ENCODE data around the gene KCNK4. TPM values are rescaled to one million over a fixed set of nuclear protein-coding genes. Genes with fewer than 3 reads are reported as not detected.

KCNK4 gene
- total RNA-seq, 4 donors from 2014 or later = 0.61 to 0.76 TPM; not detected in 2

GRCh38 chr11:64342869-64343745, 52.0 kb downstream of the KCNK4 start:
- DNase-seq = no peak
- Histone ChIP-seq H3K4me1 (no peaks in the 10 kb centered on the region), H3K27me3 (no peaks in the 10 kb centered on the region), H3K36me3 (no peaks in the 10 kb centered on the region), H3K9me3 (no peaks in the 10 kb centered on the region), H3K4me3 (peak overlapping the region in 1 of 2 donors; percentile 30), H3K27ac (no peak overlapping the region)
- intact Hi-C loops (cut with DNase I; ENCODE audit: low total_unique reads) = no loop called here
- no peak for TF ChIP-seq CTCF (IDR thresholded peaks at IDR 0.05)
- no peak for TF ChIP-seq POLR2A (IDR thresholded peaks at IDR 0.05)

- intact Hi-C loops (cut with DNase I; ENCODE audit: low total_unique reads) = no loop called here
- Histone ChIP-seq H3K9me3 (no peaks in the 10 kb centered on the region), H3K36me3 (no peaks in the 10 kb centered on the region), H3K4me3 (no peak overlapping the region), H3K27ac (no peak overlapping the region), H3K4me1 (no peaks in the 10 kb centered on the region), H3K27me3 (no peaks in the 10 kb centered on the region)
- TF ChIP-seq POLR2A (IDR thresholded peaks at IDR 0.05) (no peak), CTCF (IDR thresholded peaks at IDR 0.05) (no peak)
- no peak for DNase-seq
These were observed 52.9 kb downstream of the KCNK4 start for GRCh38 chr11:64343767-64344559.

- DNase-seq = no peak
These were observed 53.7 kb downstream of the KCNK4 start for GRCh38 chr11:64344787-64345186.

GRCh38 chr11:64347193-64347867, 56.2 kb downstream of the KCNK4 start:
- H3K36me3 ChIP-seq = no peaks in the 10 kb centered on the region
- TF ChIP-seq POLR2A (IDR thresholded peaks at IDR 0.05) (no peak), CTCF (IDR thresholded peaks at IDR 0.05) (no peak)
- H3K27ac ChIP-seq = no peak overlapping the region
- H3K27me3 ChIP-seq = no peaks in the 10 kb centered on the region
- DNase-seq = no peak
- H3K4me1 ChIP-seq = no peaks in the 10 kb centered on the region
- H3K9me3 ChIP-seq = no peaks in the 10 kb centered on the region
- no peak overlapping the region for H3K4me3 ChIP-seq
- intact Hi-C loops (cut with DNase I; ENCODE audit: low total_unique reads) = no loop called here

More at GRCh38 chr11:64344787-64345186, 53.7 kb downstream of the KCNK4 start:
- intact Hi-C loops (cut with DNase I; ENCODE audit: low total_unique reads) = no loop called here
- H3K4me3 ChIP-seq = no peak overlapping the region
- H3K27me3 ChIP-seq = no peaks in the 10 kb centered on the region
- no peak overlapping the region for H3K27ac ChIP-seq
- no peaks in the 10 kb centered on the region for H3K9me3 ChIP-seq
- TF ChIP-seq CTCF (IDR thresholded peaks at IDR 0.05) (no peak), POLR2A (IDR thresholded peaks at IDR 0.05) (no peak)
- H3K4me1 ChIP-seq = no peaks in the 10 kb centered on the region
- H3K36me3 ChIP-seq = no peaks in the 10 kb centered on the region
